Colonic mucosa (tissue), 4 donors: ENCODE measurements around the gene MALT1. TPM values are rescaled to one million over a fixed set of nuclear protein-coding genes. Genes with fewer than 3 reads are reported as not detected.

ENCODE experiments used
- DNase-seq: peaks from one replicate; pipeline ENCODE4 v3.0.0-alpha.2; 2020
- H3K27ac ChIP-seq: fragments of 200-600 bp; one replicate; pipeline ENCODE4 v1.8.0; 2021
- H3K27me3 ChIP-seq: fragments of 200-600 bp; one replicate; pipeline ENCODE4 v1.8.0; 2021
- H3K36me3 ChIP-seq: fragments of 200-600 bp; one replicate; pipeline ENCODE4 v1.8.0; 2021
- H3K4me1 ChIP-seq: fragments of 200-600 bp; one replicate; pipeline ENCODE4 v1.8.0; 2021; ENCODE audit warnings: mild to moderate bottlenecking
- H3K4me3 ChIP-seq: fragments of 200-600 bp; one replicate; pipeline ENCODE4 v1.8.0; 2021
- H3K9ac ChIP-seq, 2 donors: one replicate each; pipeline ENCODE4 v1.7.0; 2013; ENCODE audit warnings: control low read depth in 2 of 2, low read depth in 2 of 2, low read length in 2 of 2
- H3K9me3 ChIP-seq: fragments of 200-600 bp; one replicate; pipeline ENCODE4 v1.8.0; 2021
- CTCF ChIP-seq: fragments of 200-600 bp; IDR thresholded peaks from one replicate; pipeline ENCODE4 v1.8.0; 2022; ENCODE audit warnings: antibody characterized with exemption, mild to moderate bottlenecking
- intact Hi-C: fragments of 100-400 bp; cut with DNase I; formaldehyde crosslinking; loops from one replicate; pipeline ENCODE4 v1.14.1; 2022
- total RNA-seq, 2 donors: library from RNA; stranded (reverse); fragmentation: NEBNext Ultra II Directional in 1 of 2; extraction: Animal tissue kit (Norgen Biotek cat#: 25700) in 1 of 2; gene quantifications; one replicate each; pipeline ENCODE4 v1.2.1, GENCODE V29; 2021
- donor health status: healthy.
- donor health status: DM: no; HTN: no; CAD: no.
- donor health status: DM: no; HTN: no; CAD: no.

The MALT1 gene
- total RNA-seq, 2 donors from 2014 or later, result 22.1 to 30.9 TPM

GRCh38 chr18:58716060-58716756, 44.9 kb downstream of the MALT1 start:
- no peak for TF ChIP-seq CTCF
- Histone ChIP-seq H3K4me3 (no peak overlapping the region), H3K36me3 (no peaks in the 10 kb centered on the region), H3K27me3 (no peaks in the 10 kb centered on the region), H3K9ac (no peak overlapping the region), H3K27ac (no peak overlapping the region), H3K4me1 (no peaks in the 10 kb centered on the region), H3K9me3 (no peaks in the 10 kb centered on the region)
- intact Hi-C loops, result no loop called here
- DNase-seq, result no peak

GRCh38 chr18:58721566-58722239, 50.4 kb downstream of the MALT1 start:
- Histone ChIP-seq H3K4me1 (no peaks in the 10 kb centered on the region), H3K4me3 (no peak overlapping the region), H3K36me3 (no peaks in the 10 kb centered on the region), H3K9ac (no peak overlapping the region), H3K27me3 (no peaks in the 10 kb centered on the region), H3K27ac (no peak overlapping the region), H3K9me3 (no peaks in the 10 kb centered on the region)
- intact Hi-C loops, result no loop called here
- DNase-seq, result no peak
- no peak for TF ChIP-seq CTCF

GRCh38 chr18:58723810-58724602, 52.7 kb downstream of the MALT1 start:
- Histone ChIP-seq H3K27ac (no peak overlapping the region), H3K4me3 (no peak overlapping the region), H3K36me3 (no peaks in the 10 kb centered on the region), H3K9me3 (no peaks in the 10 kb centered on the region), H3K27me3 (no peaks in the 10 kb centered on the region), H3K9ac (no peak overlapping the region), H3K4me1 (no peaks in the 10 kb centered on the region)
- no peak for DNase-seq
- no peak for TF ChIP-seq CTCF
- intact Hi-C loops, result no loop called here

- H3K27me3 ChIP-seq, result no peaks in the 10 kb centered on the region
- H3K36me3 ChIP-seq, result no peaks in the 10 kb centered on the region
- H3K9me3 ChIP-seq, result no peaks in the 10 kb centered on the region
- H3K4me1 ChIP-seq, result no peaks in the 10 kb centered on the region
- DNase-seq, result no peak
- no peak overlapping the region for H3K27ac ChIP-seq
- no peak overlapping the region for H3K4me3 ChIP-seq
- no peak for TF ChIP-seq CTCF
- intact Hi-C loops, result no loop called here
- H3K9ac ChIP-seq, result no peak overlapping the region
Observed at GRCh38 chr18:58726671-58727070, 55.4 kb downstream of the MALT1 start.

- Histone ChIP-seq H3K36me3 (no peaks in the 10 kb centered on the region), H3K27me3 (no peaks in the 10 kb centered on the region), H3K9me3 (no peaks in the 10 kb centered on the region), H3K27ac (no peak overlapping the region), H3K4me1 (no peaks in the 10 kb centered on the region), H3K4me3 (no peak overlapping the region), H3K9ac (no peak overlapping the region)
- intact Hi-C loops, result no loop called here
- no peak for DNase-seq
- TF ChIP-seq CTCF, result no peak
Observed at GRCh38 chr18:58727776-58728500, 56.7 kb downstream of the MALT1 start.
